SU-DHL-6 (cell line): Measurements from ENCODE around the gene SLAIN2.

Source experiments
- H2AFZ ChIP-seq: fragments of 200-600 bp; sonication (generic); 2 replicates; pipeline ENCODE4 v1.6.1; 2014; ENCODE audit warnings: low read depth, mild to moderate bottlenecking, moderate library complexity, mixed read lengths, antibody characterized with exemption, low read length; ENCODE audit not compliant: severe bottlenecking
- H3F3A ChIP-seq: fragments of 200-600 bp; shearing (Covaris generic); 2 replicates; pipeline ENCODE4 v1.6.0; 2016; ENCODE audit warnings: antibody characterized with exemption, mild to moderate bottlenecking; ENCODE audit not compliant: insufficient read depth
- H3K27ac ChIP-seq: fragments of 200-600 bp; sonication (generic); 2 replicates; pipeline ENCODE4 v1.5.1; 2016; ENCODE audit warnings: low read depth, mild to moderate bottlenecking, low read length, moderate library complexity, mixed read lengths
- H3K27me3 ChIP-seq: fragments of 200-600 bp; sonication (generic), shearing (Covaris generic); 2 replicates; pipeline ENCODE4 v1.6.0; 2014; ENCODE audit warnings: mild to moderate bottlenecking, low read length
- H3K36me3 ChIP-seq: fragments of 200-600 bp; sonication (generic); 2 replicates; pipeline ENCODE4 v1.6.1; 2014; ENCODE audit warnings: mild to moderate bottlenecking, low read length, mixed read lengths
- H3K4me2 ChIP-seq: fragments of 300-600, 200-600 bp; shearing (Covaris generic), sonication (generic); 2 replicates; pipeline ENCODE4 v1.6.0; 2014; ENCODE audit warnings: low read length, low read depth, mild to moderate bottlenecking; ENCODE audit not compliant: poor library complexity, severe bottlenecking
- H3K4me3 ChIP-seq: fragments of 200-600 bp; sonication (generic); 2 replicates; pipeline ENCODE4 v1.5.1; 2014; ENCODE audit warnings: antibody characterized with exemption, low read length, mild to moderate bottlenecking, mixed read lengths; ENCODE audit not compliant: insufficient read depth, poor library complexity, severe bottlenecking
- H3K79me2 ChIP-seq: fragments of 200-600 bp; sonication (generic); 2 replicates; pipeline ENCODE4 v1.6.1; 2014; ENCODE audit warnings: mild to moderate bottlenecking, low read length, moderate library complexity; ENCODE audit not compliant: insufficient read depth
- H3K9ac ChIP-seq: fragments of 200-600 bp; sonication (generic); 2 replicates; pipeline ENCODE4 v1.7.0; 2014; ENCODE audit warnings: mild to moderate bottlenecking, low read length
- H3K9me2 ChIP-seq: fragments of 200-600 bp; sonication (generic); replicated peaks from 2 replicates; pipeline ENCODE4 v1.6.1; 2014; ENCODE audit warnings: low read length; ENCODE audit not compliant: insufficient read depth
- H3K9me3 ChIP-seq: fragments of 200-600 bp; sonication (generic); 2 replicates; pipeline ENCODE4 v1.6.1; 2014; ENCODE audit warnings: low read length, mixed read lengths; ENCODE audit not compliant: insufficient read depth
- H4K20me1 ChIP-seq: fragments of 200-600 bp; sonication (generic); 2 replicates; pipeline ENCODE4 v1.6.1; 2014; ENCODE audit warnings: low read depth, mild to moderate bottlenecking, antibody characterized with exemption, low read length, moderate library complexity, mixed read lengths
- EZH2phosphoT487 ChIP-seq: fragments of 200-600 bp; sonication (generic), shearing (Covaris generic); conservative IDR thresholded peaks from 2 replicates; pipeline ENCODE4 v1.6.1; 2018; ENCODE audit warnings: mild to moderate bottlenecking, antibody characterized with exemption, low read length, moderate library complexity, mixed read lengths
- TF ChIP-seq, protein P1 (sequence below): fragments of 200-600 bp; sonication (generic); IDR thresholded peaks from one replicate; pipeline ENCODE4 v1.5.1; 2017; ENCODE audit warnings: antibody characterized with exemption, mild to moderate bottlenecking, low read length, moderate library complexity; ENCODE audit not compliant: insufficient read depth, poor library complexity, severe bottlenecking

The SLAIN2 gene

DNA sequence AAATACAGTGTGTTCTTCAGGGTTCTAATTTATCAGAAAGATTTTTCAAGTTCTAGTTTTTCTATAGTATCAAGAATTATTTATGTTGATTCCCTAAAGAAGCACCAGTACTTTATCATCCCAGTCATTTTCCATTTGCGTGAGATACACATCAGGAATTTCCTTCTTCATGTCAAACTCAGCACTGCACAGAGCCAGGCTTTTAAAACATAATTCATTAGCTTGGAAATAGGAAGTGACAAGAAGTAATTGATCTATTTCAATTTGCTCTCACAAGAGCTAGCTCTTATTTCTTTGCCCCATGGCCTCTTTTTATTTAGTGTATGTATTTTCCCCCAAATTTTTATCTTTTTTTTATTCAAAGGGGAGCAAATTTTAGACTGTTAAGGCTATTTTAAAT, 128.8 kb downstream of the SLAIN2 start:
- no peak for TF ChIP-seq EZH2phosphoT487
- TF ChIP-seq, protein P1, sequence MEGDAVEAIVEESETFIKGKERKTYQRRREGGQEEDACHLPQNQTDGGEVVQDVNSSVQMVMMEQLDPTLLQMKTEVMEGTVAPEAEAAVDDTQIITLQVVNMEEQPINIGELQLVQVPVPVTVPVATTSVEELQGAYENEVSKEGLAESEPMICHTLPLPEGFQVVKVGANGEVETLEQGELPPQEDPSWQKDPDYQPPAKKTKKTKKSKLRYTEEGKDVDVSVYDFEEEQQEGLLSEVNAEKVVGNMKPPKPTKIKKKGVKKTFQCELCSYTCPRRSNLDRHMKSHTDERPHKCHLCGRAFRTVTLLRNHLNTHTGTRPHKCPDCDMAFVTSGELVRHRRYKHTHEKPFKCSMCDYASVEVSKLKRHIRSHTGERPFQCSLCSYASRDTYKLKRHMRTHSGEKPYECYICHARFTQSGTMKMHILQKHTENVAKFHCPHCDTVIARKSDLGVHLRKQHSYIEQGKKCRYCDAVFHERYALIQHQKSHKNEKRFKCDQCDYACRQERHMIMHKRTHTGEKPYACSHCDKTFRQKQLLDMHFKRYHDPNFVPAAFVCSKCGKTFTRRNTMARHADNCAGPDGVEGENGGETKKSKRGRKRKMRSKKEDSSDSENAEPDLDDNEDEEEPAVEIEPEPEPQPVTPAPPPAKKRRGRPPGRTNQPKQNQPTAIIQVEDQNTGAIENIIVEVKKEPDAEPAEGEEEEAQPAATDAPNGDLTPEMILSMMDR = no peak
- Histone ChIP-seq H2AFZ (no peak overlapping the region), H3K27me3 (no peaks in the 10 kb centered on the region), H3F3A (no peaks in the 10 kb centered on the region), H3K4me2 (no peak overlapping the region), H3K9ac (no peak overlapping the region), H3K9me3 (no peaks in the 10 kb centered on the region), H3K36me3 (no peaks in the 10 kb centered on the region), H3K4me3 (no peak overlapping the region), H3K79me2 (no peaks in the 10 kb centered on the region), H3K9me2 (no peaks in the 10 kb centered on the region), H3K27ac (no peak overlapping the region), H4K20me1 (no peaks in the 10 kb centered on the region)

DNA sequence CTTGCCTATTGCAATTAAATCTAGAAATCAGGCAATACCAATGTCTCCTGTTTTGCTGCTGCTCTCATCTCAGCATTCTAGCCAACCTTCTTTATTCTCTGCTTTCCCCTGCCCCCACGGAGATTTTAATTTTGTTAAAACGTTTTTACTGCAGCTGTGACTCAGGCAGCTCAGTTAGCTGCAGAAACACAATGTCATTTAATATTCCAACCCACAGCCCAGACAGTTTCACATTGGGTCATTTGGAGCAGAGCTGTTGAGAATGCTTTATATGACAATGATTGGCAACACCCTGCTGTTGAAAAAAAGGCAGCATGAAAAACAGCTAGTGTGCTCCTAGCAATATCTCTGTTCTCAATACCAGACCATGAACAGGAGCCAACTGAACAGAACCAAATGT, 129.2 kb downstream of the SLAIN2 start:
- H3K36me3 ChIP-seq = no peaks in the 10 kb centered on the region
- H3K9ac ChIP-seq = no peak overlapping the region
- H3K9me2 ChIP-seq = no peaks in the 10 kb centered on the region
- H3K4me2 ChIP-seq = no peak overlapping the region
- no peak for TF ChIP-seq EZH2phosphoT487
- TF ChIP-seq, protein P1 = no peak
- no peak overlapping the region for H2AFZ ChIP-seq
- no peaks in the 10 kb centered on the region for H3F3A ChIP-seq
- H3K27me3 ChIP-seq = no peaks in the 10 kb centered on the region
- no peaks in the 10 kb centered on the region for H3K79me2 ChIP-seq
- H3K9me3 ChIP-seq = no peaks in the 10 kb centered on the region
- H3K27ac ChIP-seq = no peak overlapping the region
- no peak overlapping the region for H3K4me3 ChIP-seq
- H4K20me1 ChIP-seq = no peaks in the 10 kb centered on the region

DNA sequence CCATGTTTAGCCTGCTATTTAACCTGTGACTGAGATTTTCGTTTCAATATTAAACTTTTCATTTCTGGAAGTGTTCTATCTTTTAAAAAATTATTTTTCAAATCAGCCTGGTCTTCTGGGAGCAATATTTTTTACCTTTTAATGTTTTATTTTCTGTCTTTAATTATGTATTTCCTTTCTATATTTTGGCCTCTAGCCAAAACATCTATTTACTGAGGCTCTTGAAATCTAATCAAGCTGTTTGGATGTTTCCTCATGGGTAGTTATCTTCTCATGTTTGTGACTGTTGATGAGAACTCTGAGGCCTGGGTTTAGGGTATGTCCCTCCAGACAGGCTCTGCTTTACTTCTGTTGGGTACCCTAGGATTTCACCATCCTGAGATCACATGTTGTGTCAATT, 131.5 kb downstream of the SLAIN2 start:
- H3K9me2 ChIP-seq = no peaks in the 10 kb centered on the region
- H3K4me2 ChIP-seq = no peak overlapping the region
- TF ChIP-seq, protein P1 = no peak
- no peak for TF ChIP-seq EZH2phosphoT487
- no peak overlapping the region for H3K27ac ChIP-seq
- no peaks in the 10 kb centered on the region for H3K36me3 ChIP-seq
- no peaks in the 10 kb centered on the region for H3F3A ChIP-seq
- no peaks in the 10 kb centered on the region for H3K27me3 ChIP-seq
- no peak overlapping the region for H3K4me3 ChIP-seq
- no peak overlapping the region for H2AFZ ChIP-seq
- no peaks in the 10 kb centered on the region for H3K79me2 ChIP-seq
- no peak overlapping the region for H3K9ac ChIP-seq
- no peaks in the 10 kb centered on the region for H3K9me3 ChIP-seq
- no peaks in the 10 kb centered on the region for H4K20me1 ChIP-seq

DNA sequence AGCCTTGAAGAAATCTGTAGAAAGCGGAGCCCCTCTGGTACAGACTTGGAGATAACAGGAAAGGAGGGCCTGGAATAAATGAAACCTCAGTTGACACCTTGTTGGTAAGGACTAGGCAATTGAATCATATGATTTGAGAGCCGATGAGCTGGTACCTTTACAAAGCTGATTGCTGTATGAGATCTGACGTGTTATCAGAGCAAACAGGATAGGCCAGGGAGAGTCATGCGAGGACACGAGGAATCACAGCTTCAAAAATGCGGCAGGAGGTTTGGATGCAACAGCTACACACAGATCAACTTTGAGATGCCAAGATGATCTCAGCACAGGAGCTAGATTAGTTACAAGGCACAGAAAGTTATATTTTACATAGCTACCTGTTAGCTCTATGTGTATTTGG, 134.4 kb downstream of the SLAIN2 start:
- no peaks in the 10 kb centered on the region for H3K27me3 ChIP-seq

More for the DNA sequence above, 134.4 kb downstream of the SLAIN2 start:
- no peaks in the 10 kb centered on the region for H3K9me2 ChIP-seq
- no peak overlapping the region for H2AFZ ChIP-seq
- H3K79me2 ChIP-seq = no peaks in the 10 kb centered on the region
- no peak overlapping the region for H3K4me2 ChIP-seq
- TF ChIP-seq, protein P1 = no peak
- no peak for TF ChIP-seq EZH2phosphoT487
- H3K9ac ChIP-seq = no peak overlapping the region
- no peaks in the 10 kb centered on the region for H3F3A ChIP-seq
- no peak overlapping the region for H3K27ac ChIP-seq
- no peaks in the 10 kb centered on the region for H4K20me1 ChIP-seq
- no peaks in the 10 kb centered on the region for H3K36me3 ChIP-seq
- H3K4me3 ChIP-seq = no peak overlapping the region
- no peaks in the 10 kb centered on the region for H3K9me3 ChIP-seq
